Measurements from ENCODE around the gene FBXO24.

- TF ChIP-seq, protein P1, sequence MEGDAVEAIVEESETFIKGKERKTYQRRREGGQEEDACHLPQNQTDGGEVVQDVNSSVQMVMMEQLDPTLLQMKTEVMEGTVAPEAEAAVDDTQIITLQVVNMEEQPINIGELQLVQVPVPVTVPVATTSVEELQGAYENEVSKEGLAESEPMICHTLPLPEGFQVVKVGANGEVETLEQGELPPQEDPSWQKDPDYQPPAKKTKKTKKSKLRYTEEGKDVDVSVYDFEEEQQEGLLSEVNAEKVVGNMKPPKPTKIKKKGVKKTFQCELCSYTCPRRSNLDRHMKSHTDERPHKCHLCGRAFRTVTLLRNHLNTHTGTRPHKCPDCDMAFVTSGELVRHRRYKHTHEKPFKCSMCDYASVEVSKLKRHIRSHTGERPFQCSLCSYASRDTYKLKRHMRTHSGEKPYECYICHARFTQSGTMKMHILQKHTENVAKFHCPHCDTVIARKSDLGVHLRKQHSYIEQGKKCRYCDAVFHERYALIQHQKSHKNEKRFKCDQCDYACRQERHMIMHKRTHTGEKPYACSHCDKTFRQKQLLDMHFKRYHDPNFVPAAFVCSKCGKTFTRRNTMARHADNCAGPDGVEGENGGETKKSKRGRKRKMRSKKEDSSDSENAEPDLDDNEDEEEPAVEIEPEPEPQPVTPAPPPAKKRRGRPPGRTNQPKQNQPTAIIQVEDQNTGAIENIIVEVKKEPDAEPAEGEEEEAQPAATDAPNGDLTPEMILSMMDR (conservative IDR thresholded peaks at IDR 0.05; ENCODE audit: low read depth, low read length): no peak
- no peak for TF ChIP-seq EZH2 (IDR thresholded peaks at IDR 0.05; ENCODE audit: borderline replicate concordance, low read depth, low read length, poor library complexity, severe bottlenecking)
Observed at GRCh38 chr7:100639995-100640516, 53.9 kb downstream of the FBXO24 start.
